ENCODE results near the gene AGBL4.

AGBL4 gene

GRCh38 chr1:48536477-48536876, 1487.3 kb downstream of the AGBL4 start:
- TF ChIP-seq CTCF (IDR thresholded peaks at IDR 0.05; ENCODE audit: low read depth, low read length, missing control alignments): no peak
- no peak for DNase-seq (ENCODE audit: low read depth)

GRCh38 chr1:48532976-48533375, 1490.8 kb downstream of the AGBL4 start:
- no peak for TF ChIP-seq CTCF (IDR thresholded peaks at IDR 0.05; ENCODE audit: low read depth, low read length, missing control alignments)
- DNase-seq (ENCODE audit: low read depth): no peak
- H3K4me3 ChIP-seq (ENCODE audit: low read depth, low read length): no peak overlapping the region

More at GRCh38 chr1:48536477-48536876, 1487.3 kb downstream of the AGBL4 start:
- H3K4me3 ChIP-seq (ENCODE audit: low read depth, low read length): no peak overlapping the region

GRCh38 chr1:48530727-48531351, 1492.9 kb downstream of the AGBL4 start:
- peak; percentile 88 for TF ChIP-seq CTCF (IDR thresholded peaks at IDR 0.05; ENCODE audit: low read depth, low read length, missing control alignments)
- DNase-seq (ENCODE audit: low read depth): no peak
- no peak overlapping the region for H3K4me3 ChIP-seq (ENCODE audit: low read depth, low read length)

GRCh38 chr1:48527051-48527450, 1496.7 kb downstream of the AGBL4 start:
- no peak for DNase-seq (ENCODE audit: low read depth)
- H3K4me3 ChIP-seq (ENCODE audit: low read depth, low read length): no peak overlapping the region
- no peak for TF ChIP-seq CTCF (IDR thresholded peaks at IDR 0.05; ENCODE audit: low read depth, low read length, missing control alignments)

GRCh38 chr1:48526008-48526710, 1497.6 kb downstream of the AGBL4 start:
- TF ChIP-seq CTCF (IDR thresholded peaks at IDR 0.05; ENCODE audit: low read depth, low read length, missing control alignments): no peak
- H3K4me3 ChIP-seq (ENCODE audit: low read depth, low read length): no peak overlapping the region
- DNase-seq (ENCODE audit: low read depth): no peak

GRCh38 chr1:48524892-48525467, 1498.8 kb downstream of the AGBL4 start:
- no peak overlapping the region for H3K4me3 ChIP-seq (ENCODE audit: low read depth, low read length)
- no peak for TF ChIP-seq CTCF (IDR thresholded peaks at IDR 0.05; ENCODE audit: low read depth, low read length, missing control alignments)
- no peak for DNase-seq (ENCODE audit: low read depth)
